Colonic mucosa (tissue), 4 donors: Measurements from ENCODE around the gene CCM2. TPM values are rescaled to one million over a fixed set of nuclear protein-coding genes. Genes with fewer than 3 reads are reported as not detected.

Experiments used
- DNase-seq: peaks from one replicate; pipeline ENCODE4 v3.0.0-alpha.2; 2020
- H3K27ac ChIP-seq: fragments of 200-600 bp; one replicate; pipeline ENCODE4 v1.8.0; 2021
- H3K27me3 ChIP-seq: fragments of 200-600 bp; one replicate; pipeline ENCODE4 v1.8.0; 2021
- H3K36me3 ChIP-seq: fragments of 200-600 bp; one replicate; pipeline ENCODE4 v1.8.0; 2021
- H3K4me1 ChIP-seq: fragments of 200-600 bp; one replicate; pipeline ENCODE4 v1.8.0; 2021; ENCODE audit warnings: mild to moderate bottlenecking
- H3K4me3 ChIP-seq: fragments of 200-600 bp; one replicate; pipeline ENCODE4 v1.8.0; 2021
- H3K9ac ChIP-seq, 2 donors: one replicate each; pipeline ENCODE4 v1.7.0; 2013; ENCODE audit warnings: control low read depth in 2 of 2, low read depth in 2 of 2, low read length in 2 of 2
- H3K9me3 ChIP-seq: fragments of 200-600 bp; one replicate; pipeline ENCODE4 v1.8.0; 2021
- CTCF ChIP-seq: fragments of 200-600 bp; IDR thresholded peaks from one replicate; pipeline ENCODE4 v1.8.0; 2022; ENCODE audit warnings: antibody characterized with exemption, mild to moderate bottlenecking
- intact Hi-C: fragments of 100-400 bp; cut with DNase I; formaldehyde crosslinking; loops from one replicate; pipeline ENCODE4 v1.14.1; 2022
- total RNA-seq, 2 donors: library from RNA; stranded (reverse); fragmentation: NEBNext Ultra II Directional in 1 of 2; extraction: Animal tissue kit (Norgen Biotek cat#: 25700) in 1 of 2; gene quantifications; one replicate each; pipeline ENCODE4 v1.2.1, GENCODE V29; 2021
- donor health status: healthy.
- donor health status: DM: no; HTN: no; CAD: no.
- donor health status: DM: no; HTN: no; CAD: no.

The CCM2 gene
- total RNA-seq, 2 donors from 2014 or later = 34.8 to 38.0 TPM

GRCh38 chr7:44978511-44979366 lies 21.3 kb upstream of the CCM2 start, which contains the start of gene MYO1G:
TSS of gene MYO1G (minus strand) at chr7:44979015. CDS start at chr7:44978961, 54 bp downstream.
- Histone ChIP-seq H3K9ac (peak within 1 kb of the TSS in 1 of 2 donors; percentile 35), H3K27me3 (no peaks in the 10 kb centered on the region), H3K36me3 (no peaks in the 10 kb centered on the region), H3K27ac (peak within 1 kb of the TSS; percentile 10), H3K4me1 (no peaks in the 10 kb centered on the region), H3K4me3 (peak within 1 kb of the TSS; percentile 21), H3K9me3 (no peaks in the 10 kb centered on the region)
- TF ChIP-seq CTCF = no peak
- DNase-seq = peak; percentile 39
- intact Hi-C loops = loop anchor here (5.0 kb wide), 1 partner anchor 159 kb away; no protein-coding TSS in a partner anchor

- intact Hi-C loops = loop anchor here (5.0 kb wide), 2 partner anchors 138 to 158 kb away; no protein-coding TSS in a partner anchor
- no peak for DNase-seq
- Histone ChIP-seq H3K9me3 (no peaks in the 10 kb centered on the region), H3K9ac (peak overlapping the region in 1 of 2 donors; percentile 10), H3K4me1 (no peaks in the 10 kb centered on the region), H3K4me3 (no peak overlapping the region), H3K27ac (peak overlapping the region; percentile 65), H3K36me3 (no peaks in the 10 kb centered on the region), H3K27me3 (no peaks in the 10 kb centered on the region)
- TF ChIP-seq CTCF = no peak
Measured at GRCh38 chr7:44979481-44980392, 20.3 kb upstream of the CCM2 start.

- no peak for DNase-seq
- H3K4me3 ChIP-seq = no peak overlapping the region
- no peaks in the 10 kb centered on the region for H3K36me3 ChIP-seq
- no peaks in the 10 kb centered on the region for H3K27me3 ChIP-seq
- H3K27ac ChIP-seq = peak overlapping the region; percentile 65
- no peaks in the 10 kb centered on the region for H3K9me3 ChIP-seq
- intact Hi-C loops = loop anchor here (5.0 kb wide), 1 partner anchor 137 kb away; no protein-coding TSS in a partner anchor
- no peak for TF ChIP-seq CTCF
- H3K4me1 ChIP-seq = no peaks in the 10 kb centered on the region
- no peak overlapping the region for H3K9ac ChIP-seq
Measured at GRCh38 chr7:44980393-44981034, 19.5 kb upstream of the CCM2 start.

GRCh38 chr7:44981035-44981706 lies 18.8 kb upstream of the CCM2 start:
- peak overlapping the region; percentile 65 for H3K27ac ChIP-seq
- no peaks in the 10 kb centered on the region for H3K27me3 ChIP-seq
- H3K4me3 ChIP-seq = no peak overlapping the region
- no peak for DNase-seq
- H3K9me3 ChIP-seq = no peaks in the 10 kb centered on the region
- H3K36me3 ChIP-seq = no peaks in the 10 kb centered on the region
- TF ChIP-seq CTCF = no peak
- no peaks in the 10 kb centered on the region for H3K4me1 ChIP-seq
- no peak overlapping the region for H3K9ac ChIP-seq
- intact Hi-C loops = loop anchor here (5.0 kb wide), 1 partner anchor 136 kb away; no protein-coding TSS in a partner anchor
